Measurements from ENCODE around the gene QRICH1. TPM values are rescaled to one million over a fixed set of nuclear protein-coding genes. Genes with fewer than 3 reads are reported as not detected.
A peak's percentile ranks its signal among the peaks of the same experiment; 100 is the strongest.

Gene QRICH1
- polyA plus RNA-seq, 3 donors = 82.2 to 93.0 (median 88.0) TPM

DNA sequence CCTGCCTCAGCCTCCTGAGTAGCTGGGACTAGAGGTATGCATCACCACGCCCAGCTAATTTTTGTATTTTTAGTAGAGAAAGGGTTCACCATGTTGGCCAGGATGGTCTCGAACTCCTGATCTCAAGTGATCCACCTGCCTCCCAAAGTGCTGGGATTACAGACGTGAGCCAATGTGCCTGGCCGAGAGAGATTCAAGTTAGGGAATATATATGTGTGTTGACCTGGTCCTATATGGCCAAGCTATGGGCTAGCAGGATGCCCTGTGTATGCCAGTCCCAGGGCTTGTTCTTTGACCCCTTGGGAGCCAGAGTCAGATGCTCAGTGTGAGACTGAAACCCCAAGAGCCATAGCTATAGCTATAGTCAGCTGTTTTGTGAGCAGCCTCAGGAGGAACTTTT lies 70.1 kb downstream of the QRICH1 start:
- DNase-seq (ENCODE audit: extremely low read depth in 1 of 11, low read depth in 9 of 11, low spot score in 4 of 11) = no peak

DNA sequence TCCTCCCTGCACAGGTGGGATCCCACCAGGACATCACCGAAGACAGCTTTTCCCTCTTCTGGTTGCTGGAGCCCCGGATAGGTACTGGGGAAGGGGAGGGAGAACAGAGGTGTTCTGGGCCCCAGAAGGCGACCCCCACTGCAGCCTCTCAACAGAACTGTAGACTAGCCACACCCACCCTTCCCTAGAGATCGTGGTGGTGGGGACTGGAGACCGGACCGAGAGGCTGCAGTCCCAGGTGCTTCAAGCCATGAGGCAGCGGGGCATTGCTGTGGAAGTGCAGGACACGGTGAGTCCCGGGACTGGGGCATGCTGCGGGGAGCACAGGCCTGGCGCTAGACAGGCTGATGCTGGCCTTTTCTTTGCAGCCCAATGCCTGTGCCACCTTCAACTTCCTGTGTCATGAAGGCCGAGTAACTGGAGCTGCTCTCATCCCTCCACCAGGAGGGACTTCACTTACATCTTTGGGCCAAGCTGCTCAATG lies 71.1 kb downstream of the QRICH1 start:
- DNase-seq (ENCODE audit: extremely low read depth in 1 of 11, low read depth in 9 of 11, low spot score in 4 of 11) = no peak

DNA sequence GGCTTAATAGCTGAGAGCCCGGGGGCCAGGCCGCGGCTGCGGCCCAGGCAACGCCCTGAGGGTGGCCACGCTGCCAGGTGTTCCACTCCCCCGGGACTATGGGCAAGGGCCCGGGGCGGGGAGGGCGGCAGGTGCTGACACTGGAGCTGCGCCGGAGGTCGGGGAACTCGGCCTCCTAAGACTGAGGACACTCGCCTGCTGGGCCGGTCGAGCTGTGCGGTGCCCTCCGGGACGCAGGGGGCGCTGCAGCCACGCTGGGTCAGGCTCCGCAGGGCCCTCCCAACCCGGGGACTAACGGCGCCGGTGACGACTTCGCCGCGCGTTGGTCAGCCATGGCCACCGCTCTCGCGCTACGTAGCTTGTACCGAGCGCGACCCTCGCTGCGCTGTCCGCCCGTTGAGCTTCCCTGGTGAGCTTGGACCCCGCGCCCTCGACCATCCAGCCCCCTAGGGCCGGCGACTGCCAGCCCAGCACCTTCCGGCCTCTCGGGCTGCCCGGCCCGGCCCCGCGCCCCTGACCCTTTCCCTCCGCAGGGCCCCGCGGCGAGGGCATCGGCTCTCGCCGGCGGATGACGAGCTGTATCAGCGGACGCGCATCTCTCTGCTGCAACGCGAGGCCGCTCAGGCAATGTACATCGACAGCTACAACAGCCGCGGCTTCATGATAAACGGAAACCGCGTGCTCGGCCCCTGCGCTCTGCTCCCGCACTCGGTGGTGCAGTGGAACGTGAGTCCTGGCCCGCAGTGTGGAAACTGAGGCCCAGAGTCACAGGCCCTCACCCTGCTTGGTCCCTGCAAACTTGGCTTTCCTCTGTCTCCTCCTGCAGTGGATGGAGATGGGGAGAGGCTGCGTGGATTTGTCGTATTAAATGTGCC lies 71.8 kb downstream of the QRICH1 start, which contains the start of gene NDUFAF3:
Gene NDUFAF3 (plus strand): TSS at position 309 of the 875 bp plus-strand sequence. CDS start 24 bp downstream, at position 333.
- DNase-seq (ENCODE audit: extremely low read depth in 1 of 11, low read depth in 9 of 11, low spot score in 4 of 11) = peak; percentile 83 to 93 (median 90)

DNA sequence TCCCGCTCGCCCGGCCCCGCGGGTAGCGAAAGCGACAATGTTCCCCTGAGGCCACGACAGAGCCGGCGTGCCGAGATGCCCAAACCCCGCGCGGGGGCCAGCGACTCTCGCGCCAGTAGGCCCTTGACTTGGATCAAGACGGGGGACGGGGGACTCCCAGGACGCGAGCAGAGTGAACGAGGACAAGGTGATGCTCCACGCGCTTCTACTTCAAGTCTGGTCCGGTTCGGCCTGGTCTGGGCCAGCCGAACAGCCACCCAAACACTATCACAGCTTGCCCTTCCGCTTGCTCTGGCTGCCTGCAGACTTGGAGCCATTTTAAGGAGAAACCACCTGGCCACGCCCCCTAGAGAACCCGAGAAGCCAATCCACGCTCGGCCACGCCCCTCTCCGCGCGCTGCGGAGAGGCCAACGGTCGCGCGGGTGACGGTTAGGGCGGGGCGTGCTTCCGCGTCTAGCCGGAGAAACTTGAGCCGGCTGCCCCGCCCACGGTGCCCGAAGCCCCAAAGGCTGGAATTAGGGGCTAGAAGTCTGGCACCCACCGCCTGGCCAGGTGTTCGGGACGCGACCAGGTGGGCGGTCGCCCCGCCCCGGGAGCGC lies 72.6 kb downstream of the QRICH1 start:
- DNase-seq (ENCODE audit: extremely low read depth in 1 of 11, low read depth in 9 of 11, low spot score in 4 of 11) = peak; percentile 92 to 99 (median 97)

DNA sequence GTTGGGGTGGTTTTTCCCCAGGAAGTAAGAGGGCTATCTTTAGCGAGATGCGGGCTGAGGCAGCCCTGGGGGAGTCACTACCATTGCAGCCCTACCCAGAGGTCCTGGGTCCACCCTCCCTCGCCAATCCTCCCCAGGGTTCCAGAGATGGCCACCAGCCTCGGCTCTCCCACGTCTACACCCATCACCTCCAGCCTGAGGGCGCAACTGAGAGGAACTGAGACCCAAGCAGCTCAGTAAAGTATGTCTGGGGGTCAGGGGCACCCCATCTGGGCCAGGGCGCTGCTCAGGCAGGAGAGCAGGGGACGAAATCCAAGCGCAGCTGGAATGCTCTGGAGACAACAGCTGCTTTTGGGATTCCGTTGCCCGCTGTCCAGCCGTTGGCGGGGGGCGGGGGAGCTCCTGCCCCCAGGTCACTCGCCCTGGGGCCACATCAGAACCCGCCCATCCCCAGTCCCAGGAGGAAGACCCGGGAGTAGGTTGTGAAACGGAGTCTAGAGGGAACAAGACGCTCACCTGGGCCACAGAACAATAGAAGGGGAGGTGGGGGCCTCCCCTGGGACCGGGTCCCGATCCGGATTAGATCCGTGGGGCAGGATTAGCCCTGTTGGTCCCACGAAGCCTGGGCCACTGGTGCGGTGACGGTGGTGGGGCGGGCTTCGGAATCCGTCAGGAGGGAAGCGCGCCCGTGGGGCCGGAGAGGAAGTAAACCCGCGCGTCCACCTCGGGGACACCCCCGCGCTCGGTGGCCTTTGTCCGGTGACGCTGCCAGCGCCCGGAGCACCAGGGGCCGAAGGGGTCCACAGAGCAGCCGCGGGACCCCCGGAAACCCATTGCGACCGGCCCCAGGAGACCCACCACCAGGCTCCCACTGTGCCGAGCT lies 73.3 kb downstream of the QRICH1 start:
- DNase-seq (ENCODE audit: extremely low read depth in 1 of 11, low read depth in 9 of 11, low spot score in 4 of 11) = peak in 1 of 11 donors; percentile 9

DNA sequence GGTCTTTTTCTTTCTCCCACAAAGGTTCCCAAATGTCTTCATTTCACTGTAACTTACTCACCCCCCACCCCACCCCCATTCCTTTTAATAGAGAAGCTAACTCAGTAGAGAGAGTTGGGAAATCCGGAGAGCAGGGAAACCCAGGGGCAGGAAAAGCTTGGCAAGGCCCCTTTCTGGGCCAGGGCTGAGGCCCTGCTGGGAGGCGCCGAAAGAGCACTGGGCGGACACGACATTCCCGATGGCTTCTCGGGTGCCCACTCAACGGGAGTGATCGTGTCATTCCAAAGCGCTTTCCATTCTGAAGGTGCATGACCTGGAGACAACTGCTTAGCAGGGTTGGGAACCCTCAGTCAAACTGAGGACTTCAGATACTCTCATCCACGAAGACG lies 73.9 kb downstream of the QRICH1 start:
- DNase-seq (ENCODE audit: extremely low read depth in 1 of 11, low read depth in 9 of 11, low spot score in 4 of 11) = no peak

DNA sequence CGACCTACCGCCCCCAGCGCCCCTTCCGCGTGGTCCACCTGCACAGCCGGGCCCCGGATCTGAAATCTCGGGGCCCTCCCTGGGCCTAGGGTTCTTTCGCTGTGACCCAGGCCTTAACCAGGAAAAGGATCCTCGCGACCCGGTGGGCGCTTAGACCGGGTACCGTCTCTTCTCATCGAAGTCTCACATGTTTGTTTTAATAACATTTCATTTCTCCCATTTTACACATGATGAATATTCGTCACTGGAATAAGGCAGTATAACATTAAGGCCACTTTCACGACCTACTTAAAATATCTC lies 75.2 kb downstream of the QRICH1 start:
- DNase-seq (ENCODE audit: extremely low read depth in 1 of 11, low read depth in 9 of 11, low spot score in 4 of 11) = no peak

DNA sequence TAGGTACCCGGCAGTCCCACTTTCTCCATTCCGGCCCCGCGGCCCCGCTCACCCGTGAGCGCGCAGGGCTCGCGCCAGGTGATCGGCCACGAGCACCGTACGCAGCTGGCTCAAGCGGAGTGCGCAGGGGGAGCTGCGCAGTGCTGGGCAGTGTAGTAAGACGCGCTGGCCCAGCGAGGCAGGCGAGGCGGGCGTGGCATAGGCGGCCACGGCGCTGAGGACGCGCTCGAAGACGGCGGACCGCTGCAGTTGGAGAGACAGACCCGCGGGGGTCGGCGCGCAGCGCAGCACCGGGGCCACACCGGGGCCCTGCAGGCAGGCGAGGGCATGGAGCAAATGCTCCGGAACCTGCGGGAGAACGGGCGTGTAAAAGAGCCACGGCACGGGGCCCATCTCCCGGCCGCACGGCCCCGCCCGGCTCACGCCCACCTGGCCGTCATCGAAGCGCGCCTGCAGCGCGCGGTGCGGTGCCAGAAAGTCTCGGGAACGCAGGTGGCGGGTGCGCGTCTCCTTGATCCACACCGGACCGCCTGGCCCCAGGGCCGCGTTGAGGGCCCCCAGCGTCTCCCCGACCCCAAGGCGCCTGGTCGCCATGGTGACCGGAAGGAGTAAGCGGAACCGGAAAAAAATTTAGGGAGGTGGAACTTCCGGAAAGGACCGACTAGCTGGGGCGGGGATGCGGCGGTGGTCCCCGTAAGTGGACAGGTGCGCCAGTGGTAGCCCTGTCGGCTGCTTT lies 75.7 kb downstream of the QRICH1 start, which contains the start of gene DALRD3:
Gene DALRD3 (minus strand): TSS at position 610 of the 736 bp plus-strand sequence. CDS start 16 bp downstream, at position 594.
- DNase-seq (ENCODE audit: extremely low read depth in 1 of 11, low read depth in 9 of 11, low spot score in 4 of 11) = peak in 2 of 11 donors; percentile 46 to 77

DNA sequence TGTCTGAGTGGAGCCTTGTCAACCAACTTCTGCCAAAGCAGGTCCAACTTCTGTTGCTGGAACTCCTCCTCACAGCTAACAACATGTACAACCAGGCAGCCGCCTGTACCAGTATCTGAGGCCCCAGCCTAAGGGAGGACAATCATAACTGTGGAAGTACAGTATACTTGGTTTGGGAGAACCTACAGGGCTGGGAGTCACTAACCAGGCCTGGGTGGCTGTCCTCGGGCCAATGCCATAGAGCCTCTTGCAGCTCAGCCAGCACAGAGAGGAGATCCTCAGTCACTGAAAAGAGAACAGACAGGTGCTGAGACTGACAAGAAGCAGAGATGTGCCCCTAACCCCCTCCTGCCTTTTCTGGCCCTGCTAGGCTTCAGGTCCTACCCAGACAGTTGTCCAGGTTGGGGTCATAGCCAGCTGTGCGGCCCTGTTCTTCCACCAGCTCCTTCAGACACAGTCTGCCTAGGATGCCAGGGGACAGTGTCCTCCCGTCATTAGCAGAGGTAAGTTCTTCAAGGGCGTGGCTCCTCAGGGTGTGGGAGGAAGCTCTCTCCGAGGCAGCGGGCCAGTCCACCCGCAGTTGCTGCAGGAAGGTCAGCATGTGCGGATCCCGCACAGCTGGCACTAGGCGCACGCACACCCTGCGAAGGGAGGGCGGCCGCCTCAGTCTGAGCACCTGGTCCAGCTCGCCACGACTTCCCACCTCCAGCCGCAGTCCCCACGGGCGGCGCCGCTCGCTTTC lies 76.5 kb downstream of the QRICH1 start:
- no peak for DNase-seq (ENCODE audit: extremely low read depth in 1 of 11, low read depth in 9 of 11, low spot score in 4 of 11)

DNA sequence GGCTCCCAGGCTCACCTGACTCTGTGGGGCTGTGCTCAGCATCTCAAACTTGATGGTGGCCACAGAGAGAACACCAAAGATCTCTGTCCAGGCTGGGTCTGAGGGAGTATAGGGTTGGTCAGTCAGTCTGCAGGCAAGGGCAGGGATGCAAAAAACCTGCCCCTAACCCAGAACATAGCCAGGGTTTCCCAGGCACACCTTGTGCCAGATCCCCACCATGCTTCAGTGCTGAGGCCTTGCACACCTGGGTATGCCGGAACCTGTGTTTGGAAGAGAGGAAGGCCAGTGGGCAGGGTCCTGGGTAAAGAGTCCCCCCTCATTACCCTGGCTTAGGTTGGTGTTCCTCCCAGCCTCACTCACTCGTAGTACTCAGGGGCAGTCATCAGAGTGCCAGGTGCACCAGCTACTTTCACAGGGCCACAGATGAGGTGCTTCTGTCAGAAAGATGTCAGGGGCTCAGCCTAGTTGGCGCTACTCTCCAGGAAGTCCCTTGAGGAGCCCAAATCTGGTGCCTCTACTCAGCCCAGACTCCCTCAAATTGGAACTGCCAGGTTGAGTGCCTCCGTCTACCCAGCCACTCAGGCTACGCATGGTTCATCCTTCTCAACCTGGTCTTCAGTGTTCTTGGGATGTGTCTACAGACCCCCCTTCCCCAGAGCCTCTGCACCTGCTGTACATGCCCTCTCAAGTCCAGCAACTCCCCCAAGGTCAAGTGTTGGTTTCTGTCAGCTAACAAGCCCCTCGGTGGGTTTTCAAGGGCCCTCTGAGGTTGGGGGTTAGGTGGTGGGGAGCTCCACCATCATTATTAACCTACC lies 77.2 kb downstream of the QRICH1 start:
- DNase-seq (ENCODE audit: extremely low read depth in 1 of 11, low read depth in 9 of 11, low spot score in 4 of 11) = no peak

DNA sequence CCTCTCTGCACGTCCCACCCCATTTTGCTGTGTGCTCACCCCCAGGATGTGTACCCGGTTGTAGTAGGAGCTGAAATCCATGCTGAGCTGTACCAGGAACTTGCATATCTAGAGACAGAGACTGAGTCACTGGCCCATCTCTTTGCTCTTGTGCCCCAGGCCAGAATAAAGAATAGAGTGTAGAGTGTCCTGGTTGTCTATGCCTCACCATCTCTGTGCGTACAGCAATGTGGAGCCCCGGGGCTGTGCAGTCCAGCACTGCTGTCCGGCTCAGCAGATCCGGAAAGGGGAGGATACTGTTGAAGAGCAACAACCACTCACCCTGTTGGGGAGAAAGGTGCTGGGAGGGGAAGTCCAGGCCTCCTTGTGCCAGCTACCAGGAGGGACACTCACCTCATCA lies 78.1 kb downstream of the QRICH1 start:
- DNase-seq (ENCODE audit: extremely low read depth in 1 of 11, low read depth in 9 of 11, low spot score in 4 of 11) = no peak

DNA sequence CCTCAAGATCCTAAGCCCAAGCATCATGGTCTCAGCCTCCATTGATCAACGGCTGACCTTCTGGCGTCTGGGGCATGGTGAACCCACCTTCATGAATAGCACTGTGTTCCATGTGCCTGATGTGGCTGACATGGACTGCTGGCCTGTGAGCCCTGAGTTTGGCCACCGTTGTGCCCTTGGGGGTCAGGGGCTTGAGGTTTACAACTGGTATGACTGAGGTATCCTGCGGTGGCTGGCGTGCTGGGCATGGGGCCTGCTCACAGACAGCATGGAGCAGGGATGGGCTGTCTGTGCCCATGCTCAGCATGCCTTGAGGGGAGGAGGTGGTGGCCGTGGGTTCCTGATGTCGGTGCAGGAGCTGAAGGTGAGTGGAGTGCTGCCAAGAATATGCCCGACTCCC lies 78.8 kb downstream of the QRICH1 start:
- DNase-seq (ENCODE audit: extremely low read depth in 1 of 11, low read depth in 9 of 11, low spot score in 4 of 11) = no peak

DNA sequence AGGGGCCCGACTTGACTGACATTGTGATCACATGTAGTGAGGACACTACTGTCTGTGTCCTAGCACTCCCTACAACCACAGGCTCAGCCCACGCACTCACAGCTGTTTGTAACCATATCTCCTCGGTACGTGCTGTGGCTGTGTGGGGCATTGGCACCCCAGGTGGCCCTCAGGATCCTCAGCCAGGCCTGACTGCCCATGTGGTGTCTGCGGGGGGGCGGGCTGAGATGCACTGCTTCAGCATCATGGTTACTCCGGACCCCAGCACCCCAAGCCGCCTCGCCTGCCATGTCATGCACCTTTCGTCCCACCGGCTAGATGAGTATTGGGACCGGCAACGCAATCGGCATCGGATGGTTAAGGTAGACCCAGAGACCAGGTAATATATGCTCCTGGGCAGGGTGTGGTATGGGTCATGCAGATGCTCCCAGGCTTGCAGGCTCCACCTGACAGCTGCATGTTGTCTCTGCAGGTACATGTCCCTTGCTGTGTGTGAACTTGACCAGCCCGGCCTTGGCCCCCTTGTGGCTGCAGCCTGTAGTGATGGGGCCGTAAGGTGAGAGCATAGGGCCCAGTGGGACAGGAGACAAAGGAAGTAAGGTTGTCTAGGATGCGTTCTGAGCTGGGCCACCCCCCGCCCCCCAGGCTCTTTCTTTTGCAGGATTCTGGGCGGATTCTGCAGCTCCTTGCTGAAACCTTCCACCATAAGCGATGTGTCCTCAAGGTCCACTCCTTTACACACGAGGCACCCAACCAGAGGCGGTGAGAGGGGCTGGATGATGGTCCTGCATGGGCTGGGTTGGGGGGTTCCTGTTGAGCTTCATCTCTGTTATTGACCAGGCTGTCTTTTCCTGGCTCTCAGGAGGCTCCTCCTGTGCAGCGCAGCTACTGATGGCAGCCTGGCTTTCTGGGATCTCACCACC lies 79.9 kb downstream of the QRICH1 start:
- no peak for DNase-seq (ENCODE audit: extremely low read depth in 1 of 11, low read depth in 9 of 11, low spot score in 4 of 11)

DNA sequence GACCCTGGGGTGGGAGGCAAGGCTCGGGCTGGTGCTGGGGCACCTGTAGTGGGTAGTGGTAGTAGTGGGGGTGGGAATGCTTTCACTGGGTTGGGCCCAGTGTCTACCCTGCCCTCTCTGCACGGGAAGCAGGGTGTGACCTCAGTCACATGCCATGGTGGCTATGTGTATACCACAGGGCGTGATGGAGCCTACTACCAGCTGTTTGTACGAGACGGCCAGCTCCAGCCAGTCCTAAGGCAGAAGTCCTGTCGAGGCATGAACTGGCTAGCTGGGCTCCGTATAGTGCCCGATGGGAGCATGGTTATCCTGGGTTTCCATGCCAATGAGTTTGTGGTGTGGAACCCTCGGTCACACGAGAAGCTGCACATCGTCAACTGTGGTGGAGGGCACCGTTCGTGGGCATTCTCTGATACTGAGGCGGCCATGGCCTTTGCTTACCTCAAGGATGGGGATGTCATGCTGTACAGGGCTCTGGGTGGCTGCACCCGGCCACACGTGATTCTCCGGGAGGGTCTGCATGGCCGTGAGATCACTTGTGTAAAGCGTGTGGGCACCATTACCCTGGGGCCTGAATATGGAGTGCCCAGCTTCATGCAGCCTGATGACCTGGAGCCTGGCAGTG lies 80.6 kb downstream of the QRICH1 start:
- DNase-seq (ENCODE audit: extremely low read depth in 1 of 11, low read depth in 9 of 11, low spot score in 4 of 11) = no peak

DNA sequence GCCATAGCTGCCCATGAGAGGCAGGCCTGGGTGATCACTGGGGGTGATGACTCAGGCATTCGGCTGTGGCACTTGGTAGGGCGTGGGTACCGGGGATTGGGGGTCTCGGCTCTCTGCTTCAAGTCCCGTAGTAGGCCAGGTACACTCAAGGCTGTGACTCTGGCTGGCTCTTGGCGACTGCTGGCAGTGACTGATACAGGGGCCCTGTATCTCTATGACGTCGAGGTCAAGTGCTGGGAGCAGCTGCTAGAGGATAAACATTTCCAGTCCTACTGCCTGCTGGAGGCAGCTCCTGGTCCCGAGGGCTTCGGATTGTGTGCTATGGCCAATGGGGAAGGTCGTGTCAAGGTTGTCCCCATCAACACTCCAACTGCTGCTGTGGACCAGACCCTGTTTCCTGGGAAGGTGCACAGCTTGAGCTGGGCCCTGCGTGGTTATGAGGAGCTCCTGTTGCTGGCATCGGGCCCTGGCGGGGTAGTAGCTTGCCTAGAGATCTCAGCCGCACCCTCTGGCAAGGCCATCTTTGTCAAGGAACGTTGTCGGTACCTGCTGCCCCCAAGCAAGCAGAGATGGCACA lies 81.3 kb downstream of the QRICH1 start:
- no peak for DNase-seq (ENCODE audit: extremely low read depth in 1 of 11, low read depth in 9 of 11, low spot score in 4 of 11)

DNA sequence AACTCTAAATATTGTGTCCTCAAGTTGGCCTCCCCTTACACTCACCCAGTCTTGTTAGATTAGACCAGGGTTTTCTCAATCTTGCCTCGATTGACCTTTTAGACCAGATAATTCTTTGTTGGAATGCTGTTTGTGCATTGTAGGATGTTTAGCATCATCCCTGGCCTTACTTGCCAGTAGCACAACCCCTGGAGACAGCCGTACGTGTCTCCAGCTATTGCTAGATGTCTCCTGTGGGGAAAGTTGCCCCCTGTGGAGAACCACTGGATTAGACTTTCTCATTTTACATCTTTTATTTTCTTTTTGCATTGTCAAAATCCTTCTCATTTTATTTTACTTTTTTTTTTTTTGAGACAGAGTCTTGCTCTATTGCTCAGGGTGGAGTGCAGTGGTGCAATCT lies 84.5 kb downstream of the QRICH1 start:
- no peak for DNase-seq (ENCODE audit: extremely low read depth in 1 of 11, low read depth in 9 of 11, low spot score in 4 of 11)
